ENCODE measurements around the gene ZNF532. TPM values are rescaled to one million over a fixed set of nuclear protein-coding genes. Genes with fewer than 3 reads are reported as not detected.
A peak's percentile ranks its signal among the peaks of the same experiment; 100 is the strongest.

The ZNF532 gene
- total RNA-seq, 6 experiments from 2014 or later, result 43.1 to 56.6 (median 50.1) TPM

- no peaks in the 10 kb centered on the region for H3K9me3 Mint-ChIP-seq
- H3K4me1 Mint-ChIP-seq (ENCODE audit: low read depth), result peaks cover 6% of the 10 kb centered on the region
- TF ChIP-seq CTCF (IDR thresholded peaks at IDR 0.05), result no peak
- H3K36me3 Mint-ChIP-seq (ENCODE audit: low read depth), result peaks cover 36% of the 10 kb centered on the region
- DNase-seq, result no peak
- H3K4me3 Mint-ChIP-seq, result no peak overlapping the region
- H3K27me3 Mint-ChIP-seq (ENCODE audit: insufficient read depth), result no peaks in the 10 kb centered on the region
- H3K27ac Mint-ChIP-seq, result no peak overlapping the region
These were observed 41.2 kb downstream of the ZNF532 start for GRCh38 chr18:58905777-58906428.

- no peaks in the 10 kb centered on the region for H3K9me3 Mint-ChIP-seq
- peaks cover 40% of the 10 kb centered on the region for H3K36me3 Mint-ChIP-seq (ENCODE audit: low read depth)
- no peak overlapping the region for H3K4me3 Mint-ChIP-seq
- H3K4me1 Mint-ChIP-seq (ENCODE audit: low read depth), result peaks cover 27% of the 10 kb centered on the region
- H3K27ac Mint-ChIP-seq, result no peak overlapping the region
- no peak for TF ChIP-seq CTCF (IDR thresholded peaks at IDR 0.05)
- H3K27me3 Mint-ChIP-seq (ENCODE audit: insufficient read depth), result no peaks in the 10 kb centered on the region
- DNase-seq, result no peak
These were observed 43.3 kb downstream of the ZNF532 start for GRCh38 chr18:58908006-58908405.

- no peaks in the 10 kb centered on the region for H3K27me3 Mint-ChIP-seq (ENCODE audit: insufficient read depth)
- H3K4me1 Mint-ChIP-seq (ENCODE audit: low read depth), result peaks cover 42% of the 10 kb centered on the region
- no peak for DNase-seq
- no peak overlapping the region for H3K27ac Mint-ChIP-seq
- TF ChIP-seq CTCF (IDR thresholded peaks at IDR 0.05), result no peak
- peaks cover 36% of the 10 kb centered on the region for H3K36me3 Mint-ChIP-seq (ENCODE audit: low read depth)
- no peak overlapping the region for H3K4me3 Mint-ChIP-seq
- H3K9me3 Mint-ChIP-seq, result no peaks in the 10 kb centered on the region
These were observed 44.8 kb downstream of the ZNF532 start for GRCh38 chr18:58909521-58909920.

- Mint-ChIP-seq H3K9me3 (no peaks in the 10 kb centered on the region), H3K27ac (peak overlapping the region; percentile 46), H3K36me3 (ENCODE audit: low read depth) (peaks cover 30% of the 10 kb centered on the region), H3K27me3 (ENCODE audit: insufficient read depth) (no peaks in the 10 kb centered on the region), H3K4me3 (peak overlapping the region; percentile 36; the same call in 1 of the 2 replicates), H3K4me1 (ENCODE audit: low read depth) (peaks cover 49% of the 10 kb centered on the region)
- DNase-seq, result no peak
- TF ChIP-seq CTCF (IDR thresholded peaks at IDR 0.05), result no peak
These were observed 46.6 kb downstream of the ZNF532 start for GRCh38 chr18:58911241-58911640.

- Mint-ChIP-seq H3K4me3 (peak overlapping the region; percentile 33; the same call in 1 of the 2 replicates), H3K27me3 (ENCODE audit: insufficient read depth) (no peaks in the 10 kb centered on the region), H3K9me3 (no peaks in the 10 kb centered on the region), H3K4me1 (ENCODE audit: low read depth) (peaks cover 49% of the 10 kb centered on the region), H3K36me3 (ENCODE audit: low read depth) (peaks cover 36% of the 10 kb centered on the region), H3K27ac (peak overlapping the region; percentile 46)
- no peak for TF ChIP-seq CTCF (IDR thresholded peaks at IDR 0.05)
- no peak for DNase-seq
These were observed 47.1 kb downstream of the ZNF532 start for GRCh38 chr18:58911766-58912165.
